Thoracic aorta (tissue), 2 donors: ENCODE measurements around the gene LRRC8C. TPM values are rescaled to one million over a fixed set of nuclear protein-coding genes. Genes with fewer than 3 reads are reported as not detected.

Experiments used
- ATAC-seq: fragments of 150-250 bp; one replicate; pipeline ENCODE4 v1.8.0; 2017; ENCODE audit warnings: low read depth; ENCODE audit not compliant: insufficient number of reproducible peaks, low FRiP score
- DNase-seq: peaks from one replicate; pipeline ENCODE4 v3.0.0-alpha.2; 2020; ENCODE audit warnings: low spot score
- H3K27ac ChIP-seq, 2 donors: fragments of 200-600 bp; sonication (generic); 1 replicate in 1 of 2; 2 replicates in 1 of 2; pipeline ENCODE4 v1.5.1; 2016; ENCODE audit warnings: mild to moderate bottlenecking in 2 of 2, moderate library complexity in 2 of 2
- H3K27me3 ChIP-seq: fragments of 200-600 bp; sonication (generic); replicated peaks from 2 replicates; pipeline ENCODE4 v1.6.0; 2016; ENCODE audit warnings: mild to moderate bottlenecking; ENCODE audit not compliant: insufficient read depth
- H3K36me3 ChIP-seq: fragments of 200-600 bp; sonication (generic); one replicate; pipeline ENCODE4 v1.5.1; 2016
- H3K4me1 ChIP-seq, 2 donors: fragments of 200-600 bp; sonication (generic); 1 replicate in 1 of 2; 2 replicates in 1 of 2; pipeline versions ENCODE4 v1.5.1 to v1.6.0; 2016; ENCODE audit warnings: low read depth in 2 of 2, mild to moderate bottlenecking in 1 of 2; ENCODE audit not compliant: control insufficient read depth in 1 of 2
- H3K4me3 ChIP-seq: fragments of 200-600 bp; sonication (generic); 2 replicates; pipeline ENCODE4 v1.5.1; 2016; ENCODE audit warnings: mild to moderate bottlenecking
- H3K9me3 ChIP-seq: fragments of 200-600 bp; sonication (generic); 2 replicates; pipeline ENCODE4 v1.5.1; 2016
- CTCF ChIP-seq: fragments of 200-600 bp; sonication (generic); IDR thresholded peaks from one replicate; pipeline ENCODE4 v1.5.1; 2019; ENCODE audit warnings: antibody characterized with exemption
- total RNA-seq, 2 donors: library from RNA; depleted of rRNA; stranded (reverse); fragments of >200 nt; gene quantifications; one replicate each; pipeline versions ENCODE4 v1.1.0 to v1.2.3, GENCODE V29; 2016

LRRC8C gene
- total RNA-seq, 2 donors from 2014 or later: 11.6 to 15.2 TPM

DNA sequence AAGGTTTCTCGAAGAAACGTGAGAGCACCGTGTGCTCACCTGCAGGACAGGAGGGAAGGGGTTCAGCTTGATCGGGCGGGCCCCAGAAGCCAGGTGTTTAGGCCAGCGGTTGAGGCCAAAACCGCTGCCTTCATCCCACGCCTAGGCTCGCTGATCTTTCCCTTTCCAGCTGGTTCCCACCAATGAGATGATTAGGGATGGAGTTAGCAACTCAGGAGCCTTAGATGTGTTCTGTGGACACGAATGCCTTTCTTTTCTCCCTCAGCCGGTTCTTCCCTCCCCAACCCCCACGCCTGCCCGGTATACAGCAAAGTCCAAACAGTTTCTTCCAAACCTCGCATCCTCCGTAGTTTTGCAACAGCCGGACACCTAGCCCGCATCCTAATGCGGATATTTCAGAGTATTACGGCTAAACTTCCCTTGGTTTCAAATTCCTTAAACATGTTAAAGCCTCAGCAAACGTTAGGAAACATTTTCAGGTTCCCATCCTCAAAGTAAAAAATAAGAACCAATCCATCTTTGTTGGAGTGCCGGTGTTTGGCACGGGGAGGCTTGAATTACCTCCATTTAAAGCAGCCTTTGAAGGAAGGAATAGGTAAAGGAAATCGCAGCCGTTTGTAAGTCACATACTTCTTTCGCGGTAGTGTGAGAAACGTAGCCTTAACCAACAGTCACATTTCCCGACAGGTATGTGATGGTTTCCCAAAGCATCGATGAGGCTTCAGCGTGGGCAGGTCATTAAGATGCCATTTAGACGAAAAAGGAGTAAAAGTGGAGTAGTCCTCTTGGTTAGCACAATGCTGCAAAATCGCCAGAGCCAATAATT lies 1.1 kb downstream of the LRRC8C start:
- Histone ChIP-seq H3K36me3 (no peaks in the 10 kb centered on the region), H3K27me3 (no peaks in the 10 kb centered on the region), H3K27ac (peak overlapping the region; percentile 75 to 92), H3K4me1 (peaks cover 0 to 19% of the 10 kb centered on the region in 2 donors), H3K4me3 (peak overlapping the region; percentile 96), H3K9me3 (no peaks in the 10 kb centered on the region)
- no peak for TF ChIP-seq CTCF
- ATAC-seq: no peak
- DNase-seq: no peak

- Histone ChIP-seq H3K27ac (no peak overlapping the region), H3K4me3 (no peak overlapping the region), H3K36me3 (no peaks in the 10 kb centered on the region), H3K27me3 (no peaks in the 10 kb centered on the region), H3K4me1 (peaks cover 0 to 16% of the 10 kb centered on the region in 2 donors), H3K9me3 (no peaks in the 10 kb centered on the region)
- no peak for TF ChIP-seq CTCF
- DNase-seq (no peak), ATAC-seq (no peak)
Measured at GRCh38 chr1:89635825-89636815, 3.2 kb downstream of the LRRC8C start.

DNA sequence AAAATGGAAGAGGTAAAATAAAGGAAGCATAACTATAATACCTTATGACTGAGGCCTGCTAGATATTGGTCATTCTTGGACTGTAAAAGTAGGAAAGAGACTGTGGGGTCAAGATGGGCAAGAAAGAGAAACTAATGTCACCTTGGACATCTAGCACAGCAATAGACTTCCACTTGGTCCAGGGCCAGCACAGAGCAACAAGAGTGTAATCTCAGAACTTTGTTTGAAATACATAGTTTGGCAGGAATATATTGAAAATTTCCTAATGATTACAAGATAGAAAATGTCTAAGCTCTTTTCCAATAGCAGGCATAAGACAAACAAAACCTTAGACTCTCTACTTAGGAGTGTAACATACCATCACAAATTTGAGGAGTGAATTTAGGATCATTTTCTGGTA lies 4.6 kb downstream of the LRRC8C start:
- peaks cover 0 to 5% of the 10 kb centered on the region in 2 donors for H3K4me1 ChIP-seq
- DNase-seq: no peak
- no peak overlapping the region for H3K4me3 ChIP-seq
- no peak for TF ChIP-seq CTCF
- H3K9me3 ChIP-seq: no peaks in the 10 kb centered on the region
- no peaks in the 10 kb centered on the region for H3K27me3 ChIP-seq
- no peaks in the 10 kb centered on the region for H3K36me3 ChIP-seq
- no peak overlapping the region for H3K27ac ChIP-seq
- ATAC-seq: no peak

GRCh38 chr1:89640440-89640839 lies 7.5 kb downstream of the LRRC8C start:
- no peak for ATAC-seq
- DNase-seq: no peak
- H3K4me1 ChIP-seq: no peaks in the 10 kb centered on the region
- TF ChIP-seq CTCF: no peak
- no peaks in the 10 kb centered on the region for H3K27me3 ChIP-seq
- H3K9me3 ChIP-seq: no peaks in the 10 kb centered on the region
- no peaks in the 10 kb centered on the region for H3K36me3 ChIP-seq
- H3K27ac ChIP-seq: no peak overlapping the region
- no peak overlapping the region for H3K4me3 ChIP-seq

DNA sequence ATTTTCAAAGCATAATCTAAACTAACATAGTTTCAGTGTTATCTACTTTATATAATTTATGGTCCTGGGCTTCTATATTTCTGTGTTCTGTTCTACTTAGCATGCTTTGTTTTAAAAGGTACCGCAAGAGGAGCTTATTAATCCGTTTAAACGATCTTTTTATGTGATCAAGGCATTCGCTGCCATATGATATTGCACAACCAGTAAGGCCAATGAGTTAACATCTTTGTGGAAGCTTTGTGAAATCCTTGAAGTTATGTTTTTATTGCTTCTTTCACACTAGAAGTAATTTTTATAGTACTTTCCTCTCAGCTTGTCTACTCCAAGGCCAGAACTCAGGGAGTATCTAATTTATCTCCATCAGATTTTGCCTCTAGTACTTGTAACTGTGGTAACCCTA lies 8.9 kb downstream of the LRRC8C start:
- H3K36me3 ChIP-seq: no peaks in the 10 kb centered on the region
- no peak for ATAC-seq

More for the DNA sequence above, 8.9 kb downstream of the LRRC8C start:
- Histone ChIP-seq H3K27me3 (no peaks in the 10 kb centered on the region), H3K4me3 (no peak overlapping the region), H3K9me3 (peaks cover 5% of the 10 kb centered on the region), H3K4me1 (no peaks in the 10 kb centered on the region), H3K27ac (no peak overlapping the region)
- no peak for DNase-seq
- no peak for TF ChIP-seq CTCF
